ENCODE measurements around the gene WAS.

DNA sequence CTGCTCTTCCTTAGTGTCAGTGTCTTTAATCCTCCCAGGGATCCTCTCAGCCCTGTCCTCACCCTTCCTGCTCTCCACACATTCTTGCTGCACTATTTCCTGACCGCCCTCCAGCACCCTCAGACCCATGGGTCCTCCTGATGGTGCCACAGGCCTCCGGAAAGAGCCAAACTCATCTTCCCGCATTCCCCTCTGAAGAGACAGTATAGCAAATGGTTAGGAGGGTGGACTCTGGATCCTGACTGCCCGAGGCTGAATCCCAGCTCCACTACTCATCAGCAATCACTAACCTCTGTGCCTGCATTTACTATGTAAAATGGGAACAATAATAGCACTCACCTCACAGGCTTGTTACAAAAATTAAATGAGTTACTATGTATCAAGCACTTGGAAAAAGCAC, 19.1 kb downstream of the WAS start:
- TF ChIP-seq, protein P1, sequence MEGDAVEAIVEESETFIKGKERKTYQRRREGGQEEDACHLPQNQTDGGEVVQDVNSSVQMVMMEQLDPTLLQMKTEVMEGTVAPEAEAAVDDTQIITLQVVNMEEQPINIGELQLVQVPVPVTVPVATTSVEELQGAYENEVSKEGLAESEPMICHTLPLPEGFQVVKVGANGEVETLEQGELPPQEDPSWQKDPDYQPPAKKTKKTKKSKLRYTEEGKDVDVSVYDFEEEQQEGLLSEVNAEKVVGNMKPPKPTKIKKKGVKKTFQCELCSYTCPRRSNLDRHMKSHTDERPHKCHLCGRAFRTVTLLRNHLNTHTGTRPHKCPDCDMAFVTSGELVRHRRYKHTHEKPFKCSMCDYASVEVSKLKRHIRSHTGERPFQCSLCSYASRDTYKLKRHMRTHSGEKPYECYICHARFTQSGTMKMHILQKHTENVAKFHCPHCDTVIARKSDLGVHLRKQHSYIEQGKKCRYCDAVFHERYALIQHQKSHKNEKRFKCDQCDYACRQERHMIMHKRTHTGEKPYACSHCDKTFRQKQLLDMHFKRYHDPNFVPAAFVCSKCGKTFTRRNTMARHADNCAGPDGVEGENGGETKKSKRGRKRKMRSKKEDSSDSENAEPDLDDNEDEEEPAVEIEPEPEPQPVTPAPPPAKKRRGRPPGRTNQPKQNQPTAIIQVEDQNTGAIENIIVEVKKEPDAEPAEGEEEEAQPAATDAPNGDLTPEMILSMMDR (conservative IDR thresholded peaks at IDR 0.05; ENCODE audit: low read length) = no peak
- no peak for TF ChIP-seq EZH2phosphoT487 (IDR thresholded peaks at IDR 0.05; ENCODE audit: borderline replicate concordance)
